HCT116 (cell line): ENCODE measurements around the gene ATXN1. TPM values are rescaled to one million over a fixed set of nuclear protein-coding genes. Genes with fewer than 3 reads are reported as not detected.

Experiments
- ATAC-seq: fragments of 200-7000 bp; cut with Tn5 transposase; 2 replicates; pipeline ENCODE4 v1.9.1; 2020; ENCODE audit warnings: mild to moderate bottlenecking, moderate library complexity
- BruUV-seq: library from RNA; stranded (reverse); fragments of 400-500 nt; replicated peaks from 2 replicates; lab custom pipeline; 2021; lab: Mats Ljungman, UMichigan
- CTCF ChIA-PET: fragments of 300-600 bp; sonication (Branson Sonifier 250); formaldehyde crosslinking; loops from one replicate; lab custom pipeline; 2021; ENCODE audit warnings: antibody characterized with exemption; lab: Charles Lee
- POLR2A ChIA-PET: fragments of 300-600, 350-600 bp; sonication (Branson Sonifier 250); formaldehyde crosslinking; loops from one replicate; lab custom pipeline; 2021; ENCODE audit warnings: antibody characterized with exemption; lab: Charles Lee
- RAD21 ChIA-PET, 2 experiments: fragments of 300-600 bp; sonication (Branson Sonifier 250); formaldehyde crosslinking; loops; one replicate each; lab custom pipeline; 2023; ENCODE audit warnings: low total read pairs in 2 of 2; ENCODE audit not compliant: uncharacterized antibody in 2 of 2, unreplicated experiment in 2 of 2, low non-redundant PET in 1 of 2; lab: Charles Lee
- DNase-seq: peaks from one replicate; pipeline ENCODE4 v3.0.0-alpha.2; 2010; ENCODE audit warnings: low read depth, low spot score
- H2AFZ ChIP-seq: fragments of 200-600 bp; shearing (Covaris generic), sonication (generic); 2 replicates; pipeline ENCODE4 v1.6.1; 2017; ENCODE audit warnings: low read depth, mixed run types, mixed read lengths, antibody characterized with exemption, low read length; ENCODE audit not compliant: poor library complexity, severe bottlenecking
- H3K27ac ChIP-seq: 2 replicates; pipeline ENCODE4 v1.5.1; 2012; ENCODE audit warnings: low read depth, low read length
- H3K27me3 ChIP-seq: fragments of 200-600 bp; sonication (generic); 2 replicates; pipeline ENCODE4 v1.6.1; 2016; ENCODE audit warnings: mixed run types, low read length, mixed read lengths; ENCODE audit not compliant: insufficient read depth
- H3K36me3 ChIP-seq, 2 experiments: fragments of 200-500 bp in 1 of 2; fragments of 200-600 bp in 1 of 2; sonication (Bioruptor generic) in 1 of 2; sonication (generic) in 1 of 2; 2 replicates each; pipeline versions ENCODE4 v1.5.1 to v1.6.1; 2014 to 2016; ENCODE audit warnings: low read length in 2 of 2, inconsistent platforms in 1 of 2, mixed read lengths in 1 of 2, mixed run types in 1 of 2; ENCODE audit not compliant: insufficient read depth in 2 of 2, control insufficient read depth in 1 of 2
- H3K4me1 ChIP-seq, 2 experiments: fragments of 200-600 bp in 1 of 2; sonication (generic) in 1 of 2; 2 replicates each; pipeline versions ENCODE4 v1.5.1 to v1.6.1; 2012 to 2017; ENCODE audit warnings: low read length in 2 of 2, inconsistent platforms in 1 of 2, mild to moderate bottlenecking in 1 of 2, mixed read lengths in 1 of 2, mixed run types in 1 of 2, moderate library complexity in 1 of 2; ENCODE audit not compliant: insufficient read depth in 2 of 2, control insufficient read depth in 1 of 2
- H3K4me2 ChIP-seq: fragments of 200-600 bp; sonication (generic); 2 replicates; pipeline ENCODE4 v1.6.1; 2017; ENCODE audit warnings: mixed run types, low read length, mixed read lengths
- H3K4me3 ChIP-seq, 2 experiments: fragments of 200-600 bp in 1 of 2; sonication (generic) in 1 of 2; replicated peaks in 1 of 2; 2 replicates each; pipeline ENCODE4 v1.5.1; 2011 to 2016; ENCODE audit warnings: low read length in 2 of 2, control low read depth in 1 of 2, low read depth in 1 of 2, mild to moderate bottlenecking in 1 of 2, mixed read lengths in 1 of 2, mixed run types in 1 of 2
- H3K79me2 ChIP-seq: fragments of 200-600 bp; sonication (generic); 2 replicates; pipeline ENCODE4 v1.6.1; 2017; ENCODE audit warnings: mild to moderate bottlenecking, mixed run types, low read length, moderate library complexity, mixed read lengths; ENCODE audit not compliant: insufficient read depth
- H3K9ac ChIP-seq: fragments of 200-600 bp; sonication (generic); 2 replicates; pipeline ENCODE4 v1.6.1; 2016; ENCODE audit warnings: low read length, mixed read lengths
- H3K9me2 ChIP-seq: fragments of 200-600 bp; sonication (generic), shearing (Covaris generic); 2 replicates; pipeline ENCODE4 v1.6.1; 2017; ENCODE audit warnings: mixed run types, mild to moderate bottlenecking, moderate library complexity; ENCODE audit not compliant: insufficient read depth
- H3K9me3 ChIP-seq, 2 experiments: fragments of 200-500 bp in 1 of 2; fragments of 200-600 bp in 1 of 2; sonication (Bioruptor generic) in 1 of 2; sonication (generic) in 1 of 2; 2 replicates each; pipeline ENCODE4 v1.6.1; 2014 to 2017; ENCODE audit warnings: low read length in 2 of 2, mixed read lengths in 2 of 2, inconsistent platforms in 1 of 2, low read depth in 1 of 2, mild to moderate bottlenecking in 1 of 2, mixed run types in 1 of 2, moderate library complexity in 1 of 2; ENCODE audit not compliant: control insufficient read depth in 1 of 2, insufficient read depth in 1 of 2
- H4K20me1 ChIP-seq: fragments of 200-600 bp; sonication (generic), shearing (Covaris generic); 2 replicates; pipeline ENCODE4 v1.6.1; 2017; ENCODE audit warnings: mixed run types, mild to moderate bottlenecking, moderate library complexity; ENCODE audit not compliant: insufficient read depth
- CEBPB ChIP-seq: IDR thresholded peaks from 2 replicates; pipeline ENCODE4 v1.6.1; 2012; ENCODE audit warnings: low read depth
- EGR1 ChIP-seq: IDR thresholded peaks from 2 replicates; pipeline ENCODE4 v1.6.1; 2012; ENCODE audit warnings: low read depth
- ELF1 ChIP-seq: IDR thresholded peaks from 2 replicates; pipeline ENCODE4 v1.6.1; 2012; ENCODE audit warnings: low read depth, borderline replicate concordance
- EZH2phosphoT487 ChIP-seq: fragments of 200-600 bp; IDR thresholded peaks from 2 replicates; pipeline ENCODE4 v1.6.1; 2018; ENCODE audit warnings: antibody characterized with exemption, borderline replicate concordance
- JUND ChIP-seq: IDR thresholded peaks from 2 replicates; pipeline ENCODE4 v1.6.1; 2012
- REST ChIP-seq: IDR thresholded peaks from 2 replicates; pipeline ENCODE4 v1.6.1; 2012; ENCODE audit warnings: low read depth
- SRF ChIP-seq: IDR thresholded peaks from 2 replicates; pipeline ENCODE4 v1.6.1; 2012; ENCODE audit warnings: low read depth
- ZBTB33 ChIP-seq: IDR thresholded peaks from 2 replicates; pipeline ENCODE4 v1.6.1; 2011; ENCODE audit warnings: mild to moderate bottlenecking, low read length, moderate library complexity; ENCODE audit not compliant: insufficient replicate concordance; ENCODE audit errors: extremely low read depth
- intact Hi-C: fragments of 100-400 bp; cut with micrococcal nuclease; formaldehyde crosslinking; loops from 2 replicates; pipeline ENCODE4 v1.10.0; 2022
- total RNA-seq: library from RNA; stranded (reverse); gene quantifications from one replicate; pipeline ENCODE4 v1.2.1, GENCODE V29; 2021; ENCODE audit not compliant: unreplicated experiment
- TF ChIP-seq, protein P1 (sequence below), 3 experiments: fragments of 200-600 bp in 1 of 3; sonication (generic) in 1 of 3; IDR thresholded peaks in 2 of 3; conservative IDR thresholded peaks in 1 of 3; 2 replicates each; pipeline ENCODE4 v1.5.1; 2012 to 2017; ENCODE audit warnings: low read depth in 2 of 3, low read length in 2 of 3, antibody characterized with exemption in 1 of 3, borderline replicate concordance in 1 of 3, control low read depth in 1 of 3, mild to moderate bottlenecking in 1 of 3, mixed read lengths in 1 of 3, mixed run types in 1 of 3, moderate library complexity in 1 of 3; ENCODE audit not compliant: insufficient read depth in 1 of 3

ATXN1 gene
- total RNA-seq, 1 experiment from 2014 or later, result 21.0 TPM

- Histone ChIP-seq H3K27ac (no peak overlapping the region), H3K9ac (no peak overlapping the region), H3K9me2 (no peaks in the 10 kb centered on the region), H4K20me1 (no peaks in the 10 kb centered on the region), H3K4me2 (no peak overlapping the region), H2AFZ (no peak overlapping the region), H3K27me3 (no peaks in the 10 kb centered on the region), H3K79me2 (no peaks in the 10 kb centered on the region), H3K36me3 (no peaks in the 10 kb centered on the region), H3K9me3 (no peaks in the 10 kb centered on the region), H3K4me3 (no peak overlapping the region), H3K4me1 (0 out of 4 replicates have a peak, but pooled peaks cover 0 to 7% of the 10 kb centered on the region in 2 experiments)
- RAD21 ChIA-PET, result no interaction called here
- ATAC-seq (no peak), DNase-seq (no peak)
- intact Hi-C loops, result no loop called here
- POLR2A ChIA-PET, result interaction anchor here (0.6 kb wide), 1 partner anchor 27 kb away, joined by 4 read pairs; no protein-coding TSS in a partner anchor
- TF ChIP-seq, protein P1, sequence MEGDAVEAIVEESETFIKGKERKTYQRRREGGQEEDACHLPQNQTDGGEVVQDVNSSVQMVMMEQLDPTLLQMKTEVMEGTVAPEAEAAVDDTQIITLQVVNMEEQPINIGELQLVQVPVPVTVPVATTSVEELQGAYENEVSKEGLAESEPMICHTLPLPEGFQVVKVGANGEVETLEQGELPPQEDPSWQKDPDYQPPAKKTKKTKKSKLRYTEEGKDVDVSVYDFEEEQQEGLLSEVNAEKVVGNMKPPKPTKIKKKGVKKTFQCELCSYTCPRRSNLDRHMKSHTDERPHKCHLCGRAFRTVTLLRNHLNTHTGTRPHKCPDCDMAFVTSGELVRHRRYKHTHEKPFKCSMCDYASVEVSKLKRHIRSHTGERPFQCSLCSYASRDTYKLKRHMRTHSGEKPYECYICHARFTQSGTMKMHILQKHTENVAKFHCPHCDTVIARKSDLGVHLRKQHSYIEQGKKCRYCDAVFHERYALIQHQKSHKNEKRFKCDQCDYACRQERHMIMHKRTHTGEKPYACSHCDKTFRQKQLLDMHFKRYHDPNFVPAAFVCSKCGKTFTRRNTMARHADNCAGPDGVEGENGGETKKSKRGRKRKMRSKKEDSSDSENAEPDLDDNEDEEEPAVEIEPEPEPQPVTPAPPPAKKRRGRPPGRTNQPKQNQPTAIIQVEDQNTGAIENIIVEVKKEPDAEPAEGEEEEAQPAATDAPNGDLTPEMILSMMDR (IDR thresholded peaks at IDR 0.05 in 2 of 3, conservative IDR thresholded peaks at IDR 0.05 in 1 of 3; ENCODE audit: borderline replicate concordance in 1 of 3, insufficient read depth in 1 of 3, low read depth in 2 of 3, low read length in 2 of 3), result no peak
- TF ChIP-seq SRF (no peak), ELF1 (no peak), EGR1 (no peak), EZH2phosphoT487 (no peak), JUND (no peak), REST (no peak), ZBTB33 (no peak), CEBPB (no peak)
- CTCF ChIA-PET, result interaction anchor here (1.0 kb wide), 1 partner anchor 10 kb away, joined by 3 read pairs; no protein-coding TSS in a partner anchor
- no TSS peak for BruUV-seq
Observed at GRCh38 chr6:16698997-16699868, 62.0 kb downstream of the ATXN1 start.
